ENCODE data around the gene TRIM46. TPM values are rescaled to one million over a fixed set of nuclear protein-coding genes. Genes with fewer than 3 reads are reported as not detected.

TRIM46 gene
- total and polyA plus RNA-seq, 9 of the 15 experiments (the other 6 are each of a cell fraction or from before 2014, with no cell fraction given) = 0.05 to 0.60 (median 0.16) TPM; not detected in 3

- no peak for TF ChIP-seq ZNF639 (CRISPR knock-in tag; conservative IDR thresholded peaks at IDR 0.05 in 1 of 2, IDR thresholded peaks at IDR 0.05 in 1 of 2)
- no peak for TF ChIP-seq PHF21A (IDR thresholded peaks at IDR 0.05; ENCODE audit: borderline replicate concordance, low read depth)
- TF ChIP-seq ZC3H11A (IDR thresholded peaks at IDR 0.05; ENCODE audit: low read depth, low read length) = no peak
- TF ChIP-seq TOE1 (IDR thresholded peaks at IDR 0.05; ENCODE audit: borderline replicate concordance) = peak; percentile 98
- no peak for TF ChIP-seq TOE1 (CRISPR knock-in tag; IDR thresholded peaks at IDR 0.05; ENCODE audit: borderline replicate concordance, low read depth)
- TF ChIP-seq ZFP36 (IDR thresholded peaks at IDR 0.05; ENCODE audit: low read depth, low read length, partially characterized antibody) = no peak
- no peak for TF ChIP-seq HNRNPLL (IDR thresholded peaks at IDR 0.05; ENCODE audit: low read depth, low read length, poor library complexity, severe bottlenecking)
- TF ChIP-seq ETV5 (CRISPR knock-in tag; IDR thresholded peaks at IDR 0.05; ENCODE audit: low read depth) = no peak
- TF ChIP-seq JUND (IDR thresholded peaks at IDR 0.05; ENCODE audit: borderline replicate concordance, low read depth, low read length) = peak; percentile 7; the same call in 1 of the 2 replicates
- no peak for TF ChIP-seq JUND (tag; IDR thresholded peaks at IDR 0.05; ENCODE audit: borderline replicate concordance, low read depth, low read length)
- peak; percentile 48 for TF ChIP-seq C11orf30 (IDR thresholded peaks at IDR 0.05; ENCODE audit: low read depth)
- TF ChIP-seq CREBBP (IDR thresholded peaks at IDR 0.05; ENCODE audit: low read depth, low read length) = no peak
- no peak for TF ChIP-seq BHLHE40 (IDR thresholded peaks at IDR 0.05; ENCODE audit: low read length)
- TF ChIP-seq PKNOX1 (IDR thresholded peaks at IDR 0.05) = no peak
- no peak for TF ChIP-seq RREB1 (CRISPR knock-in tag; IDR thresholded peaks at IDR 0.05)
- peak in 1 of 2 experiments; percentile 55; a peak in 1 of 4 replicates for TF ChIP-seq TEAD1 (CRISPR knock-in tag; IDR thresholded peaks at IDR 0.05)
Measured at GRCh38 chr1:155218854-155219591, 45.4 kb downstream of the TRIM46 start (continued).
